Measurements from ENCODE around the gene HYAL2.

DNA sequence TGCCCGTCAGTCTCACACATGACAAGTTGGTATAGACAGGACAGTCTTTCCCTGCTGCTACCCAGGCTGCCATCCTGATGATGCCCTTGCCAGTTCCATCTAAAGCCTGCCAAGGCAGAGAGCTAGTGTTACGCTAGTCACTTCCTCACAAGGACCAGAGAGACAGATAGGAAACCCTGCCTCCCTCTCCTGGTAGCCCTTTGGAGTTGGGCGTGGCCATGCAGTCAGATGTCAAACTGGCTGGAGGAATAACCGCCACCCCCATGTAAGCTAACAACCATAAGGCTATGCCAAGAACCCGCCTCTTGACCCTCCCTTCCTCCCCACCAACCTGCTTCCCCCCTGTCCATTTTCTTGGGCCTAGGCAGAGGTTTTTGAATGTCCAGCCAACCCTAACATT lies 34.0 kb upstream of the HYAL2 start:
- TF ChIP-seq CTCF (IDR thresholded peaks at IDR 0.05; ENCODE audit: low read depth, low read length), result no peak
- no peak for TF ChIP-seq POLR2A (IDR thresholded peaks at IDR 0.05; ENCODE audit: extremely low read depth, insufficient read length)
- TF ChIP-seq MAX (IDR thresholded peaks at IDR 0.05; ENCODE audit: low read depth, low read length), result no peak

Measured in NB4 (cell line).